Fibroblast of pulmonary artery (primary cell): Measurements from ENCODE around the gene FOXN4.

ENCODE experiments used
- DNase-seq: peaks from one replicate; pipeline ENCODE4 v3.0.0-alpha.2; 2010; ENCODE audit warnings: low read depth
- H3K4me3 ChIP-seq: replicated peaks from 2 replicates; pipeline ENCODE4 v1.5.1; 2011; ENCODE audit warnings: low read depth, mild to moderate bottlenecking, control low read depth, low read length, moderate library complexity
- CTCF ChIP-seq: IDR thresholded peaks from 2 replicates; pipeline ENCODE4 v1.5.1; 2011; ENCODE audit warnings: mild to moderate bottlenecking, control low read depth, low read length, inconsistent platforms; ENCODE audit errors: missing control alignments

Gene FOXN4

GRCh38 chr12:109252799-109253198 lies 56.3 kb downstream of the FOXN4 start:
- TF ChIP-seq CTCF = no peak
- no peak for DNase-seq
- no peak overlapping the region for H3K4me3 ChIP-seq

GRCh38 chr12:109250523-109250922 lies 58.6 kb downstream of the FOXN4 start:
- no peak for TF ChIP-seq CTCF

GRCh38 chr12:109247831-109248654 lies 61.0 kb downstream of the FOXN4 start:
- no peak for TF ChIP-seq CTCF
- H3K4me3 ChIP-seq = no peak overlapping the region
- no peak for DNase-seq

More at GRCh38 chr12:109250523-109250922, 58.6 kb downstream of the FOXN4 start:
- no peak overlapping the region for H3K4me3 ChIP-seq
- no peak for DNase-seq

GRCh38 chr12:109246221-109246620 lies 62.9 kb downstream of the FOXN4 start:
- H3K4me3 ChIP-seq = no peak overlapping the region
- DNase-seq = no peak
- TF ChIP-seq CTCF = no peak

- H3K4me3 ChIP-seq = no peak overlapping the region
- no peak for TF ChIP-seq CTCF
- no peak for DNase-seq
Observed at GRCh38 chr12:109244073-109244472, 65.0 kb downstream of the FOXN4 start.

GRCh38 chr12:109241936-109242335 lies 67.1 kb downstream of the FOXN4 start:
- no peak overlapping the region for H3K4me3 ChIP-seq
- DNase-seq = no peak
- TF ChIP-seq CTCF = no peak

- no peak overlapping the region for H3K4me3 ChIP-seq
- DNase-seq = no peak
- no peak for TF ChIP-seq CTCF
Observed at GRCh38 chr12:109240365-109240764, 68.7 kb downstream of the FOXN4 start.
